Umbilical cord (tissue), 2 donors: ENCODE results near the gene TGM6. TPM values are rescaled to one million over a fixed set of nuclear protein-coding genes. Genes with fewer than 3 reads are reported as not detected.
A peak's percentile ranks its signal among the peaks of the same experiment; 100 is the strongest.

Experiments used
- DNase-seq: peaks from one replicate; pipeline ENCODE4 v3.0.0-alpha.2; 2015; ENCODE audit warnings: low spot score
- total RNA-seq: library from RNA; depleted of rRNA; stranded (reverse); fragments of >200 nt; gene quantifications from one replicate; pipeline ENCODE4 v1.2.3, GENCODE V29; 2014; ENCODE audit warnings: low replicate concordance; ENCODE audit not compliant: insufficient read depth

The TGM6 gene
- total RNA-seq, 1 donor from 2014 or later = not detected

GRCh38 chr20:2455771-2456497 lies 75.2 kb downstream of the TGM6 start:
- DNase-seq = no peak

GRCh38 chr20:2458919-2459499 lies 78.3 kb downstream of the TGM6 start:
- DNase-seq = no peak

GRCh38 chr20:2459981-2460751 lies 79.5 kb downstream of the TGM6 start:
- DNase-seq = no peak

GRCh38 chr20:2460752-2461424 lies 80.2 kb downstream of the TGM6 start:
- no peak for DNase-seq

GRCh38 chr20:2462484-2462883 lies 81.8 kb downstream of the TGM6 start:
- no peak for DNase-seq

GRCh38 chr20:2463616-2464365 lies 83.1 kb downstream of the TGM6 start:
- no peak for DNase-seq

- DNase-seq = no peak
Observed at GRCh38 chr20:2465100-2465499, 84.4 kb downstream of the TGM6 start.

GRCh38 chr20:2467412-2467811 lies 86.7 kb downstream of the TGM6 start:
- no peak for DNase-seq

- DNase-seq = no peak
Observed at GRCh38 chr20:2468581-2469407, 88.1 kb downstream of the TGM6 start.

GRCh38 chr20:2469991-2470422 lies 89.3 kb downstream of the TGM6 start:
- peak; percentile 69 for DNase-seq

- peak; percentile 99 for DNase-seq
Observed at GRCh38 chr20:2470423-2471193, 89.9 kb downstream of the TGM6 start, which contains the start of gene SNRPB. TSS of gene SNRPB (minus strand) at chr20:2470789. CDS start at chr20:2470690, 99 bp downstream.

GRCh38 chr20:2473516-2473915 lies 92.8 kb downstream of the TGM6 start:
- no peak for DNase-seq

- DNase-seq = no peak
Observed at GRCh38 chr20:2475850-2476741, 95.4 kb downstream of the TGM6 start.

- DNase-seq = no peak
Observed at GRCh38 chr20:2476742-2477615, 96.3 kb downstream of the TGM6 start.

GRCh38 chr20:2480381-2480780 lies 99.7 kb downstream of the TGM6 start:
- no peak for DNase-seq
